Measurements from ENCODE around the gene DNAH6. TPM values are rescaled to one million over a fixed set of nuclear protein-coding genes. Genes with fewer than 3 reads are reported as not detected.

DNAH6 gene
- polyA plus RNA-seq, 3 donors from 2014 or later = 0.07 TPM; not detected in 2

GRCh38 chr2:84793641-84794040 lies 277.3 kb downstream of the DNAH6 start:
- H3K27me3 Mint-ChIP-seq (ENCODE audit: low read depth in 3 of 3) = no peaks in the 10 kb centered on the region
- H3K27ac Mint-ChIP-seq = no peak overlapping the region
- DNase-seq = no peak
- H3K9me3 Mint-ChIP-seq = peaks cover 0 to 5% (median 0%) of the 10 kb centered on the region in 6 donors
- H3K36me3 Mint-ChIP-seq = peaks cover 0 to 5% (median 5%) of the 10 kb centered on the region in 3 donors
- H3K4me1 Mint-ChIP-seq = no peaks in the 10 kb centered on the region
- H3K4me3 Mint-ChIP-seq = no peak overlapping the region

GRCh38 chr2:84796798-84797197 lies 280.5 kb downstream of the DNAH6 start:
- DNase-seq = no peak
- Mint-ChIP-seq H3K4me1 (peaks cover 11 to 17% of the 10 kb centered on the region in 2 donors), H3K27ac (no peak overlapping the region), H3K9me3 (peaks cover 0 to 13% (median 3%) of the 10 kb centered on the region in 6 donors), H3K27me3 (ENCODE audit: low read depth in 3 of 3) (peaks cover 0 to 1% (median 0%) of the 10 kb centered on the region in 3 donors), H3K36me3 (peaks cover 0 to 12% (median 4%) of the 10 kb centered on the region in 3 donors), H3K4me3 (no peak overlapping the region)

DNA sequence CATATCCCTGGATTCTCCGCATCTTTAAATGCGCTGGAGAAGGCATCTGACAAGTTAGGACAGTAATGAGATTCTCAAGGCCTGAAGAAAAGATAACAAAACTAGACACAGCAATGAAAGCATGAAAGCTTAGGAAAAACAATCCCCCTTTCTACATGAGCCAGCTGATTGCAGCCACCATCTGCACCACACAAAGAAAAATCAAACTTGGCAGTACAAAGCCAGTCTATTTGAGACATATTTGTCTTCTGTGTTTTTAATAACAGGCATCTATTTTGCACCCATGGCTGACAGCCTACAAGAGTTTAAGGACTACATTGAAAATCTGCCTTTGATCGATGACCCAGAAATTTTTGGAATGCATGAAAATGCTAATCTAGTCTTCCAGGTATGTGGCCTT lies 281.0 kb downstream of the DNAH6 start:
- no peak overlapping the region for H3K4me3 Mint-ChIP-seq

DNA sequence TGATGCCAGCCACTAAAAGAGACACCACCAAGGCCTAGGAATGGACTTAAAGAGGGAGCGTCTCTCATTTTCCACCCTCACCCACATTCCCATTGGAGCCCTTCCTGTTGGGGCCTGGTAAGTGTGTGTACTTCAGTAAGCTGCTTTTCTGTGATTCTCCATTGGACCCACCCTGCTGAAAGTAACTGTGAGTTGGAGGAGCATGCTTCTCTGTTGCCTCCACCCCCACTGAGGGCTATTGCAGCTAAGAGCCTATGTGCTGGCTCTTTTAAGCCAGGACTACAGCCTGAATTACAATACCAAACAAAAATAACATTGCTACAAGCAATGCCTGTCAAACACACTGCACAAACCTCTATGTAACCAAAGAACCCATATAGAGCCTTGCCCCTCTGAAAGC lies 283.5 kb downstream of the DNAH6 start:
- Mint-ChIP-seq H3K4me3 (peak overlapping the region in 3 of 5 donors; percentile 51 to 66 (median 60)), H3K27ac (peak overlapping the region in 5 of 6 donors; percentile 7 to 54 (median 25)), H3K27me3 (ENCODE audit: low read depth in 3 of 3) (peaks cover 0 to 3% (median 1%) of the 10 kb centered on the region in 3 donors), H3K4me1 (peaks cover 11 to 21% of the 10 kb centered on the region in 2 donors), H3K36me3 (peaks cover 0 to 16% (median 8%) of the 10 kb centered on the region in 3 donors), H3K9me3 (peaks cover 0 to 20% (median 5%) of the 10 kb centered on the region in 6 donors)
- no peak for DNase-seq

More for the DNA sequence above, 281.0 kb downstream of the DNAH6 start:
- peak overlapping the region in 2 of 6 donors; percentile 5 to 39 for H3K27ac Mint-ChIP-seq
- H3K4me1 Mint-ChIP-seq = peaks cover 11 to 21% of the 10 kb centered on the region in 2 donors
- peaks cover 0 to 16% (median 8%) of the 10 kb centered on the region in 3 donors for H3K36me3 Mint-ChIP-seq
- H3K27me3 Mint-ChIP-seq (ENCODE audit: low read depth in 3 of 3) = peaks cover 0 to 1% (median under 1%) of the 10 kb centered on the region in 3 donors
- peaks cover 0 to 17% (median 5%) of the 10 kb centered on the region in 6 donors for H3K9me3 Mint-ChIP-seq
- no peak for DNase-seq

GRCh38 chr2:84800194-84800805 lies 284.0 kb downstream of the DNAH6 start:
- peaks cover 0 to 16% (median 8%) of the 10 kb centered on the region in 3 donors for H3K36me3 Mint-ChIP-seq
- no peak for DNase-seq
- peaks cover 0 to 3% (median 1%) of the 10 kb centered on the region in 3 donors for H3K27me3 Mint-ChIP-seq (ENCODE audit: low read depth in 3 of 3)
- peak overlapping the region in 4 of 5 donors; percentile 11 to 66 (median 56) for H3K4me3 Mint-ChIP-seq
- peaks cover 11 to 21% of the 10 kb centered on the region in 2 donors for H3K4me1 Mint-ChIP-seq
- H3K9me3 Mint-ChIP-seq = peaks cover 0 to 20% (median 5%) of the 10 kb centered on the region in 6 donors
- peak overlapping the region; percentile 7 to 54 (median 26) for H3K27ac Mint-ChIP-seq

GRCh38 chr2:84801811-84802210 lies 285.5 kb downstream of the DNAH6 start:
- Mint-ChIP-seq H3K4me1 (peaks cover 11 to 21% of the 10 kb centered on the region in 2 donors), H3K4me3 (no peak overlapping the region), H3K9me3 (peaks cover 0 to 20% (median 5%) of the 10 kb centered on the region in 6 donors), H3K36me3 (peaks cover 0 to 16% (median 8%) of the 10 kb centered on the region in 3 donors), H3K27me3 (ENCODE audit: low read depth in 3 of 3) (peaks cover 0 to 3% (median 1%) of the 10 kb centered on the region in 3 donors), H3K27ac (peak overlapping the region in 1 of 6 donors; percentile 10)
- no peak for DNase-seq

DNA sequence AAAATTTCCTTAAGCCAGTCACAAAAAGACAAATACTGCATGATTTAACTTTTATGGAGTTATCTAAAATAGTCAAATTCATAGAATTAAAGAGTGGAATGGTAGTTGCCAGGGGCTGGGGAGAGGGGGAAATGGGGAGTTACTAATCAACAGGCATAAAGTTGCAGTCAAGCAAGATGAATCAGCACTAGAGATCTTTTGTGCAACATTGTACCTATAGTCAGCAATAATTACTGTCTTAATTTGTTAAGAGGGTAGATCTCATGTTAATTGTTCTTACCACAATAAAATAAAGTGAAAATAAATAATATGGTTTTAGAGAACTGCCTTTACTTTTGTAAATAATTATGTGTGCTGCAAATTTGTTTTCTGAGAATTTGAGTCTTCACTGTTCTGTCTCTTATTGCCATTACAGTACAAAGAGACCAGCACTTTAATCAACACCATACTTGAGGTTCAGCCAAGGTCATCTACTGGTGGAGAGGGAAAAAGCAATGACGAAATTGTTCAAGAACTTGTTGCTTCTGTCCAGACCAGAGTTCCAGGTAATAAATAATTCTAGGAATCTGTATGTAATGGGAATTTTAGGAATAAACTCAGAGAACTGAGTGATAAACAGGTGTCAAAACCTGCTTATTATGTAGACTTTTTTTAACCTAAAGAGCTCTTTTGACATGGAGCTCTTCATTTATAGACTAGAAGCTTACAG lies 289.1 kb downstream of the DNAH6 start:
- H3K27ac Mint-ChIP-seq = no peak overlapping the region
- H3K4me3 Mint-ChIP-seq = no peak overlapping the region
- peaks cover 0 to 15% (median 4%) of the 10 kb centered on the region in 3 donors for H3K36me3 Mint-ChIP-seq
- no peak for DNase-seq
- peaks cover 0 to 20% (median 5%) of the 10 kb centered on the region in 6 donors for H3K9me3 Mint-ChIP-seq
- H3K27me3 Mint-ChIP-seq (ENCODE audit: low read depth in 3 of 3) = peaks cover 0 to 6% (median 2%) of the 10 kb centered on the region in 3 donors
- peaks cover 27 to 35% of the 10 kb centered on the region in 2 donors for H3K4me1 Mint-ChIP-seq

DNA sequence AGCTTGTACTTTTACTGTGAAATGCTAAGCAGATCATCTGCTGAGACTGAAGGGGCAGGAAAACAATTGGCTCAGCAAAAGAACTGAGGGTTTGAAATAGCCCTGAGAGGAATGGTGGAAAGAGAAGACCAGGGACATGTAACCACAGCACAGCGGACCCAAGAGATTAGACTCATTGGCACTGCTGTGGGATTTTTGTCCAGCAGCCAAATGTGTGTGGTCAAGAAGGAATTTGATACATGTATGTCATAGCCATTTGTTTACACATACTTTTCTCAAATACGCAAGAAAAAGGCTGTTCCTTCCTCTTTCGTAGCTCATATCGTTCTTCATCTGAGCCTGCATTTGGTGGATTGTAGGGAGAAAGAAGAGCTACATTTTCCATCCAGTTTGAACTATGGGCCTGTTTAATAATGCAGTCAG lies 290.8 kb downstream of the DNAH6 start:
- H3K36me3 Mint-ChIP-seq = peaks cover 0 to 7% (median 2%) of the 10 kb centered on the region in 3 donors
- DNase-seq = no peak
- peaks cover 2 to 11% (median 2%) of the 10 kb centered on the region in 3 donors for H3K27me3 Mint-ChIP-seq (ENCODE audit: low read depth in 3 of 3)
- H3K27ac Mint-ChIP-seq = peak overlapping the region in 1 of 6 donors; percentile 9
- H3K4me1 Mint-ChIP-seq = peaks cover 23% of the 10 kb centered on the region in 2 donors
- H3K9me3 Mint-ChIP-seq = peaks cover 0 to 10% (median 1%) of the 10 kb centered on the region in 6 donors
- H3K4me3 Mint-ChIP-seq = no peak overlapping the region

GRCh38 chr2:84808279-84808678 lies 292.0 kb downstream of the DNAH6 start:
- Mint-ChIP-seq H3K36me3 (no peaks in the 10 kb centered on the region), H3K9me3 (no peaks in the 10 kb centered on the region), H3K27ac (peak overlapping the region in 4 of 6 donors; percentile 11 to 57 (median 24)), H3K27me3 (ENCODE audit: low read depth in 3 of 3) (peaks cover 2 to 11% (median 3%) of the 10 kb centered on the region in 3 donors), H3K4me3 (peak overlapping the region in 2 of 5 donors; percentile 9 to 10), H3K4me1 (peaks cover 21 to 23% of the 10 kb centered on the region in 2 donors)
- no peak for DNase-seq

DNA sequence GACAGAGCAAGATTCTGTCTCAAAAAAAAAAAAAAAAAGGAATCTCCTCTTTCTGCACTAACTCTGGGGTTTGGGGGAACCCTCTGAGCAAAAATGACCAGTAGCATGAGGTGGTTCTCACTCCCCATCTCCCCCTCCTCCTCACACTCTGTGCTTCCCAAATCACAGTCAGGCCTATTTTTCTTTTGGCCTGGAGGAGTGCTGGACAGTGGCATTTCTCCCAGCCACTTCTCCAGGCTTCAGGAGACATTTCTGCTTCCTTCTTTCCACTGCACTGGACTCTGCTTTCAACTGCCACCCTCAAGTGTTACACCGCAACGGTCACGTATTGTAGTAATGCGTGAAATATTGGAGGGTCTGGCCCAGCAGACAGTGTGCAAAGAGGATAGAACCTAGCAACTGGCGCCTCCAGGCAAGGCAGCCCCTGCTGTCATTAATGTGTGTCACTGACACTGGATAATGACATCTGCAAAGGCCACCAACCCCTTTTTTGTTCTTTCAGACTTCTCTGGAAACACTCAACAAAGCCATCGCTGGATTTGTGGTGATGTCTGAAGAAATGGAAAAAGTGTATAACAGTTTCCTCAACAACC lies 295.6 kb downstream of the DNAH6 start:
- Mint-ChIP-seq H3K4me1 (peaks cover 27 to 34% of the 10 kb centered on the region in 2 donors), H3K9me3 (no peaks in the 10 kb centered on the region), H3K4me3 (no peak overlapping the region), H3K27me3 (ENCODE audit: low read depth in 3 of 3) (peaks cover 2 to 12% (median 4%) of the 10 kb centered on the region in 3 donors), H3K36me3 (peaks cover 0 to 8% (median 3%) of the 10 kb centered on the region in 3 donors), H3K27ac (no peak overlapping the region)
- DNase-seq = no peak

- peaks cover 2 to 9% (median 3%) of the 10 kb centered on the region in 3 donors for H3K27me3 Mint-ChIP-seq (ENCODE audit: low read depth in 3 of 3)
- no peak overlapping the region for H3K4me3 Mint-ChIP-seq
- H3K4me1 Mint-ChIP-seq = peaks cover 9 to 17% of the 10 kb centered on the region in 2 donors
- H3K27ac Mint-ChIP-seq = no peak overlapping the region
- peaks cover 0 to 12% (median 3%) of the 10 kb centered on the region in 3 donors for H3K36me3 Mint-ChIP-seq
- no peak for DNase-seq
- H3K9me3 Mint-ChIP-seq = no peaks in the 10 kb centered on the region
These were observed 298.8 kb downstream of the DNAH6 start for GRCh38 chr2:84815146-84815545.

GRCh38 chr2:84816426-84817026 lies 300.2 kb downstream of the DNAH6 start:
- Mint-ChIP-seq H3K4me3 (no peak overlapping the region), H3K27me3 (ENCODE audit: low read depth in 3 of 3) (peaks cover 0 to 5% (median 4%) of the 10 kb centered on the region in 3 donors), H3K4me1 (peaks cover 12 to 23% of the 10 kb centered on the region in 2 donors), H3K36me3 (peaks cover 0 to 12% (median 3%) of the 10 kb centered on the region in 3 donors), H3K27ac (peak overlapping the region in 1 of 6 donors; percentile 32), H3K9me3 (no peaks in the 10 kb centered on the region)
- no peak for DNase-seq

- no peak overlapping the region for H3K4me3 Mint-ChIP-seq
- H3K27ac Mint-ChIP-seq = peak overlapping the region in 3 of 6 donors; percentile 23 to 35 (median 26)
- H3K36me3 Mint-ChIP-seq = peaks cover 0 to 12% (median 3%) of the 10 kb centered on the region in 3 donors
- no peak for DNase-seq
- no peaks in the 10 kb centered on the region for H3K9me3 Mint-ChIP-seq
- H3K27me3 Mint-ChIP-seq (ENCODE audit: low read depth in 3 of 3) = peaks cover 0 to 5% (median 4%) of the 10 kb centered on the region in 3 donors
- peaks cover 12 to 23% of the 10 kb centered on the region in 2 donors for H3K4me1 Mint-ChIP-seq
These were observed 300.9 kb downstream of the DNAH6 start for GRCh38 chr2:84817239-84817655.

All from immature natural killer cell (primary cell).